ENCODE data around the gene ZNF775.

DNA sequence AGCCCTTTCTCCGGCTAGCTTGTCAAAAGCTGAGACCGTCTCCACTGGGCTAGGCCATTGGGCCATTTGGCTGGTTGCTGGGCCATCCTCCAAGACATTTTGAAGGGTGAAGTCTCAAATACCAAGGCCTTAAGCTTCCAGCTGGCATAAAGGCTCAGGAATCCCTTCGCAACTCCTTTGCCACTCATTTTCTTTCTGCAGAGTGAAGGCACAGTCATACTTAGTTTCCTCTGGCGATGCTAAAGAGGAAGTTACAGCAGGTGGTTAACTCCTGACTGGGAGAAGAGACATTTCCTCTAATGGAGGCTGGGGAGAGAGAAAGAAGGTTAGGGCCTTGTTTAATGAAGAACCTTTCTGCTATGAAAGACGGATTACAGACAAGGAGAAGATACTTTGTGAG lies 15.3 kb upstream of the ZNF775 start:
- TF ChIP-seq, protein P1, sequence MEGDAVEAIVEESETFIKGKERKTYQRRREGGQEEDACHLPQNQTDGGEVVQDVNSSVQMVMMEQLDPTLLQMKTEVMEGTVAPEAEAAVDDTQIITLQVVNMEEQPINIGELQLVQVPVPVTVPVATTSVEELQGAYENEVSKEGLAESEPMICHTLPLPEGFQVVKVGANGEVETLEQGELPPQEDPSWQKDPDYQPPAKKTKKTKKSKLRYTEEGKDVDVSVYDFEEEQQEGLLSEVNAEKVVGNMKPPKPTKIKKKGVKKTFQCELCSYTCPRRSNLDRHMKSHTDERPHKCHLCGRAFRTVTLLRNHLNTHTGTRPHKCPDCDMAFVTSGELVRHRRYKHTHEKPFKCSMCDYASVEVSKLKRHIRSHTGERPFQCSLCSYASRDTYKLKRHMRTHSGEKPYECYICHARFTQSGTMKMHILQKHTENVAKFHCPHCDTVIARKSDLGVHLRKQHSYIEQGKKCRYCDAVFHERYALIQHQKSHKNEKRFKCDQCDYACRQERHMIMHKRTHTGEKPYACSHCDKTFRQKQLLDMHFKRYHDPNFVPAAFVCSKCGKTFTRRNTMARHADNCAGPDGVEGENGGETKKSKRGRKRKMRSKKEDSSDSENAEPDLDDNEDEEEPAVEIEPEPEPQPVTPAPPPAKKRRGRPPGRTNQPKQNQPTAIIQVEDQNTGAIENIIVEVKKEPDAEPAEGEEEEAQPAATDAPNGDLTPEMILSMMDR (IDR thresholded peaks at IDR 0.05): no peak
- TF ChIP-seq POLR2A (IDR thresholded peaks at IDR 0.05): no peak

All from right lobe of liver (tissue), 4 donors.